PC-3 (cell line): Measurements from ENCODE around the gene IPMK.

Source experiments
- EZH2 ChIP-seq: fragments of 300-600 bp; sonication (generic); IDR thresholded peaks from one replicate; pipeline ENCODE4 v1.6.1; 2017; ENCODE audit warnings: antibody characterized with exemption, mild to moderate bottlenecking, low read length; ENCODE audit not compliant: unreplicated experiment
- EZH2phosphoT487 ChIP-seq: fragments of 300-600 bp; sonication (generic); IDR thresholded peaks from 2 replicates; pipeline ENCODE4 v1.6.1; 2018; ENCODE audit warnings: mild to moderate bottlenecking, antibody characterized with exemption, low read length, borderline replicate concordance
- TF ChIP-seq, protein P1 (sequence below): fragments of 300-600 bp; sonication (generic); conservative IDR thresholded peaks from 2 replicates; pipeline ENCODE4 v1.5.1; 2017; ENCODE audit warnings: antibody characterized with exemption, low read depth, mild to moderate bottlenecking, low read length

DNA sequence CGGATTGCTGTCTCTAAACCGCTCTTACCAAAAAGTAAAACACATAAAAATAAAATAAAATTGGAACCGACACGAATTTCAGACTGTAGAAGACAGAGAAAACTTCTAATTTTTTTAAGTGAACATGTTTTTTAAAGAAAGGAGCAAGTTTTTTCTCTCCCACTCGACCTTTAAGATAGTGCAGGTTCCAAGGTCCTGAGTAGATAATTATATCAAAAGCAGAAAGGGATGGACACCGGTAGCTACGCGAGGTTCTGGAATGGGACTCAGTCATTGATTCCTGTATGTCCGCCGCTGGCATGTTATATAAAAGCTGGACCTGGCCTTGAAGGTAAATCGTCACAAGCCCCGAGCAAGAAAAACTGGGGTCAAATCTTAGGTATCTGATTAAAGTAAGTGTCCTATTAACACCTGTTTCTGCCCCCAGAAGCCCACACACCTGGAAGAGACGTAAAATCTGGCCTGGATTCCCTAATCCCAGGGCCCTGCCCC is 806 bp upstream of the IPMK start:
- TF ChIP-seq, protein P1, sequence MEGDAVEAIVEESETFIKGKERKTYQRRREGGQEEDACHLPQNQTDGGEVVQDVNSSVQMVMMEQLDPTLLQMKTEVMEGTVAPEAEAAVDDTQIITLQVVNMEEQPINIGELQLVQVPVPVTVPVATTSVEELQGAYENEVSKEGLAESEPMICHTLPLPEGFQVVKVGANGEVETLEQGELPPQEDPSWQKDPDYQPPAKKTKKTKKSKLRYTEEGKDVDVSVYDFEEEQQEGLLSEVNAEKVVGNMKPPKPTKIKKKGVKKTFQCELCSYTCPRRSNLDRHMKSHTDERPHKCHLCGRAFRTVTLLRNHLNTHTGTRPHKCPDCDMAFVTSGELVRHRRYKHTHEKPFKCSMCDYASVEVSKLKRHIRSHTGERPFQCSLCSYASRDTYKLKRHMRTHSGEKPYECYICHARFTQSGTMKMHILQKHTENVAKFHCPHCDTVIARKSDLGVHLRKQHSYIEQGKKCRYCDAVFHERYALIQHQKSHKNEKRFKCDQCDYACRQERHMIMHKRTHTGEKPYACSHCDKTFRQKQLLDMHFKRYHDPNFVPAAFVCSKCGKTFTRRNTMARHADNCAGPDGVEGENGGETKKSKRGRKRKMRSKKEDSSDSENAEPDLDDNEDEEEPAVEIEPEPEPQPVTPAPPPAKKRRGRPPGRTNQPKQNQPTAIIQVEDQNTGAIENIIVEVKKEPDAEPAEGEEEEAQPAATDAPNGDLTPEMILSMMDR: no peak
- TF ChIP-seq EZH2phosphoT487: no peak
- no peak for TF ChIP-seq EZH2
